K562 (cell line): ENCODE results near the gene SYT7. TPM values are rescaled to one million over a fixed set of nuclear protein-coding genes. Genes with fewer than 3 reads are reported as not detected.
A peak's percentile ranks its signal among the peaks of the same experiment; 100 is the strongest.

Experiments used
- ATAC-seq: fragments of 200-7000 bp; cut with Tn5 transposase; 3 replicates; pipeline ENCODE4 v1.9.1; 2020; ENCODE audit warnings: moderate library complexity
- BruUV-seq: library from RNA; stranded (reverse); fragments of 400-500 nt; replicated peaks from 2 replicates; lab custom pipeline; 2021; lab: Mats Ljungman, UMichigan
- CTCF ChIA-PET: fragments of 300-600 bp; formaldehyde crosslinking; extraction: SDS; loops from one replicate; lab custom pipeline; 2021; ENCODE audit warnings: low intra/inter-chr PET ratio; lab: Yijun Ruan, JAX
- POLR2A ChIA-PET: fragments of 300-600, 350-650 bp; sonication (Branson Sonifier 250); formaldehyde crosslinking; extraction: SDS; loops from one replicate; lab custom pipeline; 2021; ENCODE audit warnings: antibody characterized with exemption, inconsistent platforms; lab: Yijun Ruan, JAX
- DNase-seq, 4 experiments: peaks; one replicate each; pipeline versions ENCODE4 v3.0.0 to v3.0.0-alpha.2; 2011 to 2018; ENCODE audit warnings: low spot score in 3 of 4, mixed read lengths in 3 of 4; ENCODE audit errors: extremely low read depth in 1 of 4
- FAIRE-seq: peaks from 2 replicates; lab custom pipeline; 2011; peaks lifted over from hg19 to GRCh38; lab: Jason Lieb, UNC
- H2AFZ ChIP-seq: 2 replicates; pipeline ENCODE4 v1.6.0; 2011; ENCODE audit warnings: low read depth, low read length, control low read depth, inconsistent platforms
- H3K27ac ChIP-seq: fragments of 200-600 bp; 3 replicates; pipeline ENCODE4 v1.8.0; 2011; ENCODE audit warnings: low read depth, mild to moderate bottlenecking, control low read depth, inconsistent platforms, low read length, moderate library complexity, mixed read lengths; ENCODE audit errors: extremely low read depth
- H3K27me3 ChIP-seq, 2 experiments: fragments of 300-600 bp in 1 of 2; 2 replicates in 1 of 2; 3 replicates in 1 of 2; pipeline versions ENCODE4 v1.6.0 to v1.8.0; 2011; ENCODE audit warnings: inconsistent platforms in 2 of 2, low read length in 2 of 2, mild to moderate bottlenecking in 1 of 2, mixed read lengths in 1 of 2, moderate library complexity in 1 of 2; ENCODE audit not compliant: control insufficient read depth in 2 of 2, insufficient read depth in 2 of 2
- H3K36me3 ChIP-seq: fragments of 300-600 bp; 3 replicates; pipeline ENCODE4 v1.8.0; 2011; ENCODE audit warnings: mild to moderate bottlenecking, low read length, inconsistent platforms; ENCODE audit not compliant: control insufficient read depth, insufficient read depth
- H3K4me1 ChIP-seq, 2 experiments: fragments of 200-600 bp in 1 of 2; replicated peaks in 1 of 2; 2 replicates in 1 of 2; 3 replicates in 1 of 2; pipeline versions ENCODE4 v1.5.1 to v1.8.0; 2011; ENCODE audit warnings: inconsistent platforms in 2 of 2, low read length in 2 of 2, mild to moderate bottlenecking in 1 of 2, mixed read lengths in 1 of 2, moderate library complexity in 1 of 2; ENCODE audit not compliant: control insufficient read depth in 2 of 2, insufficient read depth in 2 of 2
- H3K4me2 ChIP-seq: 2 replicates; pipeline ENCODE4 v1.6.1; 2011; ENCODE audit warnings: low read length, control low read depth, inconsistent platforms, mixed read lengths; ENCODE audit not compliant: insufficient read depth
- H3K4me3 ChIP-seq: fragments of 200-600 bp; sonication (generic), shearing (Covaris generic); 2 replicates; pipeline ENCODE4 v1.5.1; 2016; ENCODE audit warnings: control low read depth, inconsistent platforms
- H3K79me2 ChIP-seq: fragments of 200-600 bp; 3 replicates; pipeline ENCODE4 v1.8.0; 2011; ENCODE audit warnings: low read length, inconsistent platforms; ENCODE audit not compliant: control insufficient read depth, insufficient read depth
- H3K9ac ChIP-seq, 2 experiments: 2 replicates each; pipeline versions ENCODE4 v1.6.0 to v1.6.1; 2011; ENCODE audit warnings: low read depth in 2 of 2, low read length in 2 of 2, control low read depth in 1 of 2, inconsistent platforms in 1 of 2, mild to moderate bottlenecking in 1 of 2, mixed read lengths in 1 of 2; ENCODE audit not compliant: insufficient read depth in 1 of 2
- H3K9me1 ChIP-seq: one replicate; pipeline ENCODE4 v1.6.0; 2011; ENCODE audit warnings: inconsistent platforms, mild to moderate bottlenecking, low read length, moderate library complexity; ENCODE audit not compliant: control insufficient read depth, insufficient read depth
- H3K9me3 ChIP-seq: replicated peaks from 2 replicates; pipeline ENCODE4 v1.5.1; 2011; ENCODE audit warnings: low read depth, low read length, inconsistent platforms; ENCODE audit not compliant: control insufficient read depth, insufficient read depth
- H4K20me1 ChIP-seq: replicated peaks from 2 replicates; pipeline ENCODE4 v1.6.1; 2011; ENCODE audit warnings: low read length, inconsistent platforms, mixed read lengths; ENCODE audit not compliant: control insufficient read depth, insufficient read depth
- C11orf30 ChIP-seq: fragments of 450-650 bp; IDR thresholded peaks from 2 replicates; pipeline ENCODE4 v1.6.1; 2016; ENCODE audit warnings: low read depth, mild to moderate bottlenecking
- CBFA2T3 ChIP-seq: fragments of 450-650 bp; IDR thresholded peaks from 2 replicates; pipeline ENCODE4 v1.6.1; 2017
- CC2D1A ChIP-seq: fragments of 450-650 bp; IDR thresholded peaks from 2 replicates; pipeline ENCODE4 v1.6.1; 2017; ENCODE audit warnings: mild to moderate bottlenecking
- E2F3 ChIP-seq: fragments of 250-450 bp; sonication (Bioruptor Pico); IDR thresholded peaks from 2 replicates; pipeline ENCODE4 v1.4.0; 2020; ENCODE audit warnings: mild to moderate bottlenecking
- KLF1 ChIP-seq: fragments of 450-650 bp; IDR thresholded peaks from 2 replicates; pipeline ENCODE4 v1.6.1; 2016; ENCODE audit warnings: missing genetic modification characterization, missing compliant biosample characterization
- MAFF ChIP-seq: IDR thresholded peaks from 2 replicates; pipeline ENCODE4 v1.6.1; 2012; ENCODE audit warnings: low read length, improper control_type of control experiment
- MAFG ChIP-seq: fragments of 450-650 bp; conservative IDR thresholded peaks from 2 replicates; pipeline ENCODE4 v1.6.1; 2016; ENCODE audit warnings: missing genetic modification characterization, missing compliant biosample characterization
- TRIM24 ChIP-seq, 2 experiments: fragments of 450-650 bp; IDR thresholded peaks; 2 replicates each; pipeline ENCODE4 v1.6.1; 2016
- YBX1 ChIP-seq: fragments of 450-650 bp; IDR thresholded peaks from 2 replicates; pipeline ENCODE4 v1.7.1; 2016; ENCODE audit warnings: mild to moderate bottlenecking
- ZNF23 ChIP-seq: fragments of 250-450 bp; sonication (Bioruptor Pico); IDR thresholded peaks from 2 replicates; pipeline ENCODE4 v1.4.0; 2020; ENCODE audit warnings: mild to moderate bottlenecking
- ZNF316 ChIP-seq: fragments of 450-650 bp; IDR thresholded peaks from 2 replicates; pipeline ENCODE4 v1.6.1; 2016
- ZNF324 ChIP-seq: fragments of 250-450 bp; sonication (Bioruptor Pico); IDR thresholded peaks from 2 replicates; pipeline ENCODE4 v1.4.0; 2020; ENCODE audit warnings: mild to moderate bottlenecking
- WGBS: fragments of 100-300 bp; shearing (Covaris generic); methylation state at CpG from one replicate; pipeline ENCODE4 v1.1.6; 2016; ENCODE audit warnings: low coverage, mixed read lengths; ENCODE audit not compliant: insufficient coverage; ENCODE audit errors: missing lambda C conversion rate; 5-methylcytosine and 5-hydroxymethylcytosine counted together
- in situ Hi-C: fragments of 300-500 bp; cut with MboI; formaldehyde crosslinking; loops from 4 replicates; pipeline ENCODE4 v1.15.0; 2018; ENCODE audit warnings: inconsistent platforms, mixed read lengths
- intact Hi-C: fragments of 100-400 bp; cut with micrococcal nuclease; formaldehyde crosslinking; loops from 2 replicates; pipeline ENCODE4 v1.14.2; 2022
- polyA plus RNA-seq, 8 experiments: library from polyadenylated mRNA; depleted of rRNA in 4 of 8; stranded (reverse) in 5 of 8; unstranded in 3 of 8; fragments of >200 nt; fragmentation: Nextera tagmentation in 2 of 8; fragmentation: Illumina TruSeq in 1 of 8; extraction: Ambion mirVana in 2 of 8; extraction: Trizol in 1 of 8; gene quantifications; 2 replicates each; pipeline versions ENCODE4 v1.2.1 to v1.2.3, GENCODE V29; 2011 to 2014; ENCODE audit warnings: inconsistent platforms in 1 of 8, missing spikeins in 1 of 8
- total RNA-seq, 7 experiments: library from RNA; depleted of rRNA in 6 of 7; stranded (reverse); fragments of >200 nt in 6 of 7; fragmentation: Illumina TruSeq in 2 of 7; extraction: Trizol in 2 of 7; gene quantifications; 2 replicates each; pipeline versions ENCODE4 v1.2.1 to v1.2.3, GENCODE V29; 2011 to 2021; ENCODE audit warnings: low replicate concordance in 1 of 7
- TF ChIP-seq, protein P1 (sequence below): fragments of 450-650 bp; formaldehyde crosslinking; IDR thresholded peaks from 2 replicates; pipeline ENCODE4 v1.4.0; 2020; ENCODE audit warnings: mild to moderate bottlenecking, mixed read lengths

SYT7 gene
- total and polyA plus RNA-seq, 9 of the 15 experiments (the other 6 are each of a cell fraction or from before 2014, with no cell fraction given), result 0.01 to 0.51 (median 0.16) TPM; not detected in 1

DNA sequence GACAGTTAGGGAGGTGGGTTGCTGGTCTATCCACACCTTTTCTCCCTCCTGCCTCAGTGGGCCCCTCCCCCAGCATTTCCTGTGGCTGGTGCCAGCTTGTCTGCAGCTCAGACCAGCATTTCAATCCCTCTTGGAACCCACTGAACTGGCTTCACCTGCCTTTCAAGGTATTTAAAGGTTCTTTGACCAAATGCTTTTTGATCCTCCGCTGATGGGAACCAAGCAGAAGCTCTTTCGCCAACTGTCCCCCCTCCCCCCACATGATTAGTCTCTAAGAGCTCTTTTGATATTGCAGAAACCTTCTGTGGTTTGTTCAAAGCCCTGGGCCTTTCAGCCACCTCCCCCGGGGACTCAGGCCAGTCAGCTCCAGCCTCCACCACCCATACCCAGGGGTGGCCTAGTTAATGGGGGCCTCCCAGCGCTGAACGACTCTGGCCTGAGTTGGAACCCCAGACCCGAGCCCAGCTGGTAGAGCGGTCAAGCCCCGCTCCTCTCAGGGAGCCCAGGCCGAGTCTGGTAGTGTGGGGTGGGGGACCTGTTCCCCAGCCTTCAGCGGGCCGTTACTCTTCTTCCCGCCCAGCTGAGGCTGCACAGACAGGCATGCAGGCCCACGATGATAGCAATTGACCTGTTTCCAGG is 6.0 kb upstream of the SYT7 start (continued):
- TF ChIP-seq, protein P1, sequence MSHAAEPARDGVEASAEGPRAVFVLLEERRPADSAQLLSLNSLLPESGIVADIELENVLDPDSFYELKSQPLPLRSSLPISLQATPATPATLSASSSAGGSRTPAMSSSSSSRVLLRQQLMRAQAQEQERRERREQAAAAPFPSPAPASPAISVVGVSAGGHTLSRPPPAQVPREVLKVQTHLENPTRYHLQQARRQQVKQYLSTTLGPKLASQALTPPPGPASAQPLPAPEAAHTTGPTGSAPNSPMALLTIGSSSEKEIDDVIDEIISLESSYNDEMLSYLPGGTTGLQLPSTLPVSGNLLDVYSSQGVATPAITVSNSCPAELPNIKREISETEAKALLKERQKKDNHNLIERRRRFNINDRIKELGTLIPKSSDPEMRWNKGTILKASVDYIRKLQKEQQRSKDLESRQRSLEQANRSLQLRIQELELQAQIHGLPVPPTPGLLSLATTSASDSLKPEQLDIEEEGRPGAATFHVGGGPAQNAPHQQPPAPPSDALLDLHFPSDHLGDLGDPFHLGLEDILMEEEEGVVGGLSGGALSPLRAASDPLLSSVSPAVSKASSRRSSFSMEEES, result no peak
- TF ChIP-seq KLF1 (tag) (no peak), ZNF23 (CRISPR knock-in tag) (no peak), TRIM24 (IDR thresholded peaks at IDR 0.05) (no peak)

DNA sequence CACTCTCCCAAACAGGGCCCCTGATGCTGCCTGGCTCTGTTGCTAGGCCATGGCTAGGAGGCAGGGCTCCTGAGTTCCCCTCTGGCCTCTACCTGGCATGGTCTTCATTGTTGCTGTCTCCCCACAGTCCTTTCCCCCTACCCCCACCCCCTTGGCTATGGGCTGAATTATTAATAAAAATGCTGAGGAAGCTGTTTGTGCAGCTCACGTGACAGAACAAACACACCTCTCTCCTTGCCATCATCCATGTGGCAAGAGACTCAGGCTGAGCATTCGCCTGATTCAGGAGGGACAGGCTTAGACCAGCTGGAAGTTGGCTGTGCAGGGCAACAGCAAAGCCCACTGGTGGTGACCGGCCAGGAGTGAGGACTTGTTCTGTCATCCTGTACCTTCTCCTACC is 4.2 kb upstream of the SYT7 start:
- Histone ChIP-seq H3K9me3 (no peaks in the 10 kb centered on the region), H3K4me3 (no peak overlapping the region), H3K27me3 (peaks cover 18 to 62% of the 10 kb centered on the region in 2 experiments), H3K4me2 (no peak overlapping the region), H3K9ac (0 out of 4 replicates have a peak overlapping the region, but pooled peaks of 1 of the 2 experiments have one; percentile 12), H4K20me1 (peaks cover 22% of the 10 kb centered on the region), H3K9me1 (peaks cover 3% of the 10 kb centered on the region), H3K79me2 (no peaks in the 10 kb centered on the region), H3K4me1 (peaks cover 3 to 32% of the 10 kb centered on the region in 2 experiments; a peak in 4 of 5 replicates), H3K36me3 (no peaks in the 10 kb centered on the region), H3K27ac (no peak overlapping the region)
- ChIA-PET CTCF (no interaction called here), POLR2A (no interaction called here)
- WGBS, result 0% methylated on average over 3 of the region's 3 CpGs
- BruUV-seq, result no TSS peak
- in situ Hi-C loops, result no loop called here
- intact Hi-C loops, result no loop called here
- no peak for ATAC-seq
- TF ChIP-seq CBFA2T3 (no peak), YBX1 (no peak), MAFG (tag) (peak; percentile 48; the same call in 1 of the 2 replicates), ZNF316 (peak; percentile 68), C11orf30 (peak; percentile 58; the same call in 1 of the 2 replicates), CC2D1A (no peak), E2F3 (no peak), MAFF (peak; percentile 13; the same call in 1 of the 2 replicates), ZNF324 (no peak)
- TF ChIP-seq, all 486 proteins: peak for 4
- no peak overlapping the region for H2AFZ ChIP-seq
- FAIRE-seq (no peak), DNase-seq (no peak)
